ENCODE data around the gene GYG1.

- TF ChIP-seq CTCF (IDR thresholded peaks at IDR 0.05) (no peak), EZH2 (IDR thresholded peaks at IDR 0.05; ENCODE audit: borderline replicate concordance, insufficient read depth, low read depth, low read length, poor library complexity, severe bottlenecking) (no peak)
Observed at GRCh38 chr3:149013726-149014125, 22.4 kb downstream of the GYG1 start.
